GM20431 (cell line): ENCODE measurements around the gene SUSD4.
"Not testable (repeated sequence)": the region's sequence is repeated elsewhere in the genome, so short reads cannot be mapped to it uniquely, and the experiment has no call there.

Experiments
- in situ Hi-C: fragments of 300-500 bp; cut with MseI, MboI; formaldehyde crosslinking; loops from one replicate; pipeline ENCODE4 v1.15.0; 2020; ENCODE audit warnings: low sequenced_read_pairs; ENCODE audit not compliant: unreplicated experiment

Gene SUSD4, protein sequence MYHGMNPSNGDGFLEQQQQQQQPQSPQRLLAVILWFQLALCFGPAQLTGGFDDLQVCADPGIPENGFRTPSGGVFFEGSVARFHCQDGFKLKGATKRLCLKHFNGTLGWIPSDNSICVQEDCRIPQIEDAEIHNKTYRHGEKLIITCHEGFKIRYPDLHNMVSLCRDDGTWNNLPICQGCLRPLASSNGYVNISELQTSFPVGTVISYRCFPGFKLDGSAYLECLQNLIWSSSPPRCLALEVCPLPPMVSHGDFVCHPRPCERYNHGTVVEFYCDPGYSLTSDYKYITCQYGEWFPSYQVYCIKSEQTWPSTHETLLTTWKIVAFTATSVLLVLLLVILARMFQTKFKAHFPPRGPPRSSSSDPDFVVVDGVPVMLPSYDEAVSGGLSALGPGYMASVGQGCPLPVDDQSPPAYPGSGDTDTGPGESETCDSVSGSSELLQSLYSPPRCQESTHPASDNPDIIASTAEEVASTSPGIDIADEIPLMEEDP

GRCh38 chr1:223363856-223364684 lies at the start of gene SUSD4:
Gene SUSD4, minus strand, starts transcription at chr1:223364176. Its CDS starts 751 bp downstream, at chr1:223363425.
- in situ Hi-C loops, result no loop called here

DNA sequence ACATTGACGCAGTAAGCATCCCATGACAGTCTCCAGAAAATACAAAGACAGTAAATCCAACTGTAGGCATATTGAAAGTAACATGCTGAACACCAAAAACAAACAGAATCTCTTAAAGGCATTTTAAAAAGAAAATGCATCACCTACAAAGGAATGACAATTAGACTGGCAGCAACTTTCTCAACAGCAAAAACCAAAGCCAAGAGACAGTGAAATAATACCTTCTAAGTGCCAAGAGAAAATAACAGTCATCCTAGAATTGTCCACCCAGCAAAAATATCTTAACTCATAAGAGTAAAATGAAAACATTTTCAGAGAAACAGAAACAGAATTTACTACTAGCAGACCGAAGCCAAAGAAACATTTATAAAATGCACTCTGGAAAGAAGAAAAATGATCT lies 49.2 kb upstream of the SUSD4 start:
- in situ Hi-C loops, result no loop called here

- in situ Hi-C loops, result no loop called here
These were observed 47.7 kb upstream of the SUSD4 start for GRCh38 chr1:223411710-223412109.

GRCh38 chr1:223411309-223411708 lies 47.3 kb upstream of the SUSD4 start:
- in situ Hi-C loops, result no loop called here

DNA sequence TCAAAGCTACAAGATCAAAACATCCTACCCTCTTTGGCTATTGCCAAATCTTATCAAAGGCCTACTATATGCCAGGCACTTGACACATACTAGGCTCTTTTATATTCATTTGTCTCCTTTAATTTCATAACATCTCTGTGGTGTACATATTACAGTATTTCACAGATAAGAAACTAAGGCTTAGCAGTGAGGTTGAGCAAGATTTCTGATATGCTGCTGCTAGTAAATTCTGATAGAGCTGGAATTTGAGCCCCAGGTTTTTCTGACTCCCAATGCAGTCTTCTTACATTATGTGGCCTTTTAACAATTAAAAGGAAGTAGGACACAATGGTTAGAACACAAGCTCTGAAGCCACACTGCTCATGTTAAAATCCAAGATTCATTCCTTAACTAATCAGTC lies 46.1 kb upstream of the SUSD4 start:
- in situ Hi-C loops, result no loop called here

- in situ Hi-C loops, result no loop called here
These were observed 41.5 kb upstream of the SUSD4 start for GRCh38 chr1:223405507-223405906.

DNA sequence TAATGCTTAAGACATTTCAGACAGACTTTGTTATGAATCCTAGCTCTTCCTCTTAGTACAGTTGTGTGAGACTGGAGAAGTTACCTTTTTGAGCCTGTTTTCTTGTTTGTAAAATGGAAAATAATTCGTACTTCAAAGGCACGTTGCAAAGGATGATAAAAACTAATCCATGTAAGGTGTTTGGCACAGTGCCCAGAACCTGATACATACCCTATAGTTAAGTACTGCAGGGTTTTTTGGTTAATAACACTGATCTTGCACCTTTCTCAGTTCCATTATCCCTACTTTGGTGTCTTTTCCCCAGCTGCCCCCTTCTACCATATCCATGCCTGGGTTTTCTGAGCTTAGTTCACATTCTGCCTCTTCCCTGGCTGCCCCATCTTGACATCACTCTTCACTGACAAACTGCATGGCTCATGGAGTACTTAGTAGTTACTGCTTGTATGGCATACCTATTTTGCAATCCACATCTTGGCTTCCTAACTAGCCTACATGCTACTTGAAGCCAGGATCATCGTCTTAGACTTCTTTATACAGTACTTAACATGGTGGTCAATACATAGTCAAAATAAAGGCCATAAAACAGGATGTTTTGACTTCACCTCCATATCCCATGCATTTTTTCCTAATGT lies 39.3 kb upstream of the SUSD4 start:
- in situ Hi-C loops, result no loop called here

DNA sequence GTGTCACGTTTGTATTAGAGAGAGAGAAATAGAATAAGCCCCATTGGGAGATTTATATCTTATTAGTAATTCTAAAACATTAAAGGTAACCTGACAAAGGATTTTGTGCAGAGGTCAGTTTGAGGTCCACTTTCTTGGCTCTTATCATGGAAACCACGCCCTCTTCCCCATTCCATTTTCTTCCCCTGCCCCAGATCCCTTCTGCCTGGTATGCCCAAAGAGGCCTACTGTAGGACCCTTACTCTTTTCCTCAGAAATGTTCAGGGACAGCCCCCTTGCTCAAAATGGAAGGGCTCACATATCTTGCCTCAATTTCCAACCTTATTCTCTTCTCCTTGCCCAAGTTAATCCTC lies 38.8 kb upstream of the SUSD4 start:
- in situ Hi-C loops, result no loop called here

DNA sequence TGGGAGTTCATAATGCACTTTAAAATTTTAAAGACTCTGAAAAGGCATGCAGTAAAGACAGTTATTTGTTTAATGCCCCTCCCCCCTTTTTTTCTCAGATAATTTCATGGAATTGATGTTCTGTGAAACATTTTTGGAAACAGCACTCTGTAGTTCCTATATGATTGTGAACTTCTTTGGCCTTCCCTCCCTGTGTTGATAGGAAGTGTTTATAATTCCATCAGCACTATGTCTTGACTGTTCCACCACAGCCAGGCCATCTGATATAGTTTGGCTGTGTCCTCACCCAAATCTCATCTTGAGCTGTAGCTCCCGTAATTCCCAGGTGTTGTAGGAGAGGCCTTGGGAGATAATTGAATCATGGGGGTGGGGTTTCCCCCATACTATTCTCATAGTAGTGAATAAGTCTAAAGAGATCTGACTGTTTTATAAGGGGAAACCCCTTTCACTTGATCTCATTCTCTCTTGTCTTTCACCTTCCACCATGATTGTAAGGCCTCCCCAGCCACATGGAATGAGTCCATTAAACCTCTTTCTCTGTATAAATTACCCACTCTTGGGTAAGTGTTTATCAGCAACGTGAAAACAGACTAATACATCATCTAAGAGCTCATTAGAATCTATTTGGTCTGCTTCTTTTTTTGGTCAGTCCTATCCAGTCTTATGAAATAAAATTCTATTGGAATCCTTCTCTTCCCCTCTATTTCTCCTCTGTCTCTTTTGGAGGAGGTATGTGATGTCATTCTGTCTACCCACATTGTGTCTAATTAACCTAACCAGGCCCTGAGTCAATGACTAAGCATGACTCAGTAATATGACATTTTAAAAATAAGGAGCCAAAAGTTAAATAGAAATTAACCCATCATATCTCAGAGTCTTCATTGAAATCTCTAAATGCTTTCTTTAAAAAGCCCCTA lies 38.2 kb upstream of the SUSD4 start:
- in situ Hi-C loops, result no loop called here

DNA sequence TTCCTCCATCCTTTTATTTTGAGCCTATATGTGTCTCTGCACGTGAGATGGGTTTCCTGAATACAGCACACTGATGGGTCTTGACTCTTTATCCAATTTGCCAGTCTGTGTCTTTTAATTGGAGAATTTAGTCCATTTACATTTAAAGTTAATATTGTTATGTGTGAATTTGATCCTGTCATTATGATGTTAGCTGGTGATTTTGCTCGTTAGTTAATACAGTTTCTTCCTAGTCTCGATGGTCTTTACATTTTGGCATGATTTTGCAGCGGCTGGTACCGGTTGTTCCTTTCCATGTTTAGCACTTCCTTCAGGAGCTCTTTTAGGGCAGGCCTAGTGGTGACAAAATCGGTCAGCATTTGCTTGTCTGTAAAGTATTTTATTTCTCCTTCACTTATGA lies 35.4 kb upstream of the SUSD4 start:
- in situ Hi-C loops, result not testable (repeated sequence)

DNA sequence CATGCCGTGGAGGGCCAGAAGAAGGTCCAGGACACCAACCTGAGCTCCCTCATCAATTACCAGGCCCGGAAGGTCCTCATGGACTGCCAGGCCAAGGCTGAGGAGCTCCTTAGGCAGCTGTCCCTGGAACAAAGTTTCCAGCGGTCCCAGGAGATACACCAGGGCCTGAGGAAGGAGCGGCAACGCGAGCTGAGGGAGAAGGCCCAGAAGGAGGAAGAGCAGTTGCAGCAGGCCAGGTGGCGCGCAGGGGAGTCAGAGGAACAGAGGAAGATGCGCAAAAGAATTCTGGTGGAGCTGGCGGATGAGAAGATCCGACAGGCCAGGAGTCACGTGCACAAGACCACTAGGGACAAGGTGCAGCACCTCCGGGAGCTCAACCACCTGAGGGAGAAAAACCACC lies 30.7 kb upstream of the SUSD4 start:
- in situ Hi-C loops, result no loop called here

DNA sequence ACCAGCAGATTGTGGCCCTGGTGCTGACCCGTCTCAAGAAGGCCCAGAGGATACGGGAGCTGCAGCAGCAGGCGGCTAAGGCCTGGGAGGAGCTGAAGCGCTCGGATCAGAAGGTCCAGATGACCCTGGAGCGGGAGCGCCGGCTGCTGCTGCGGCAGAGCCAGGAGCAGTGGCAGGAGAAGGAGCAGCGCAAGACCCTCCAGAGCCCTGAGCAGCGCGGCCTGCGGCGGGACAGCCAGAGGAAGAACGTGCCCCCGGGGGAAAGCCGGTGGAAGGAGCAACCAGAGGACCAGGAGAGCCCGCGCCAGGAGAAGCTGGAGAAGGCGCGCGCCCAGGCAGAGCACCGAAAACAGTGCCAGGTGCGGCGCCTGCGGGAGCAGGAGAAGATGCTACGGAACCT lies 30.3 kb upstream of the SUSD4 start:
- in situ Hi-C loops, result no loop called here

GRCh38 chr1:223393275-223394214 lies 29.6 kb upstream of the SUSD4 start, which contains the start of gene CCDC185:
Gene CCDC185, plus strand, starts transcription at chr1:223393415. Its CDS starts 61 bp downstream, at chr1:223393476.
- in situ Hi-C loops, result no loop called here

- in situ Hi-C loops, result no loop called here
These were observed 26.6 kb upstream of the SUSD4 start for GRCh38 chr1:223390618-223391017.

DNA sequence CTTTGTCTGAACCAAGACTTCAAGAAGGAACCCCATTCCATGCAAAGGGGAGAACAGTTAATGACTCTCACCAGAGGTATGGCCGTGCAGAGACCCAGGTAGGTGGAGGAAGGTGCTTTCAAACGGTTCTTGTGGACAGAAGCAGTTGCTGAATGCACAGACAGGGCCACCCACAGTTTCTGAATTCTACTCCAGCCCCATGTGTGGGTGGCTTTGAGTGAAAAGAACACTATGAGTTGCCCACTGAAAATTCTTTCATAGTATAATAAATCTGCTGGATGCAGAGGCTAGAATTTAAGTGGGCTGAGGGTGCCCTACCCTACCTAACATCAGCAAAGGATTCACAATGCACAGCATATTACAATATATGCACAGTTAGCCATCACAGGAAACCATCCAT lies 22.0 kb upstream of the SUSD4 start:
- in situ Hi-C loops, result no loop called here

DNA sequence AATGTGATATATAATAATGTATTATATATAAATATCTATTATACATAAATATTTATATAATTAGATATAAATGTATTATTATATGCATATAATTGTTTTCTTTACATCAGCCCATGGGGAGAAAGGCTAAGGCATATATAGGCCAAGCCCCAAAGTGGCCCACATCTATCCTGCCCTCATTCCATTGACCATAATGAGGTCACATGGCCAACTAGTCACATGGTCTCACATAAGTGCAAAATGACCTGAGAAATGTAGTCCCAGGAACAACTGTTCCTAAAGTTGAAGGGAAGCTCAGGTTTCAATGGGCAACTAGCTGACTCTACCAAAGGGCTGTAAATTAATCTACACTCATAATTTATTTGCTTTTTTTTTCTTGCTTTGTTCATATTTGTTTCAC lies 14.8 kb upstream of the SUSD4 start:
- in situ Hi-C loops, result no loop called here

GRCh38 chr1:223374064-223374610 lies 10.2 kb upstream of the SUSD4 start:
- in situ Hi-C loops, result no loop called here

GRCh38 chr1:223364685-223365382 lies 858 bp upstream of the SUSD4 start:
- in situ Hi-C loops, result no loop called here
